ENCODE data around the gene FYCO1.
A peak's percentile ranks its signal among the peaks of the same experiment; 100 is the strongest.

FYCO1 gene

GRCh38 chr3:45940004-45940780 is 55.4 kb downstream of the FYCO1 start:
- DNase-seq: no peak

GRCh38 chr3:45939341-45939771 is 56.3 kb downstream of the FYCO1 start:
- peak in 1 of 2 donors; percentile 21 for DNase-seq

- peak; percentile 76 to 83 for DNase-seq
These were observed 56.8 kb downstream of the FYCO1 start for GRCh38 chr3:45938864-45939263.

- no peak for DNase-seq
These were observed 57.6 kb downstream of the FYCO1 start for GRCh38 chr3:45938043-45938435.

- no peak for DNase-seq
These were observed 58.2 kb downstream of the FYCO1 start for GRCh38 chr3:45937206-45938042.

GRCh38 chr3:45936261-45936660 is 59.4 kb downstream of the FYCO1 start:
- no peak for DNase-seq

- DNase-seq: no peak
These were observed 62.0 kb downstream of the FYCO1 start for GRCh38 chr3:45933591-45933990.

GRCh38 chr3:45932112-45932511 is 63.5 kb downstream of the FYCO1 start:
- DNase-seq: no peak

- DNase-seq: no peak
These were observed 64.1 kb downstream of the FYCO1 start for GRCh38 chr3:45931496-45931895.

- peak in 1 of 2 donors; percentile 4 for DNase-seq
These were observed 66.5 kb downstream of the FYCO1 start for GRCh38 chr3:45929042-45929679.

- DNase-seq: no peak
These were observed 67.7 kb downstream of the FYCO1 start for GRCh38 chr3:45927881-45928280.

- no peak for DNase-seq
These were observed 71.9 kb downstream of the FYCO1 start for GRCh38 chr3:45923755-45924154.

- DNase-seq: no peak
These were observed 72.6 kb downstream of the FYCO1 start for GRCh38 chr3:45922950-45923590.

GRCh38 chr3:45922039-45922326 is 73.6 kb downstream of the FYCO1 start:
- no peak for DNase-seq

- DNase-seq: no peak
These were observed 74.2 kb downstream of the FYCO1 start for GRCh38 chr3:45921158-45922038.

GRCh38 chr3:45917146-45917898 is 78.3 kb downstream of the FYCO1 start:
- DNase-seq: no peak

- DNase-seq: no peak
These were observed 79.9 kb downstream of the FYCO1 start for GRCh38 chr3:45915518-45916231.

- no peak for DNase-seq
These were observed 80.6 kb downstream of the FYCO1 start for GRCh38 chr3:45915059-45915439.

- DNase-seq: no peak
These were observed 81.1 kb downstream of the FYCO1 start for GRCh38 chr3:45914362-45915058.

- DNase-seq: no peak
These were observed 83.2 kb downstream of the FYCO1 start for GRCh38 chr3:45912435-45912834.

All from hippocampal formation (tissue), 2 donors.